NCI-H524 (cell line): ENCODE measurements around the gene ARHGEF25.
"Not testable (repeated sequence)": the region's sequence is repeated elsewhere in the genome, so short reads cannot be mapped to it uniquely, and the experiment has no call there.

Source experiments
- DNase-seq, 2 experiments: peaks; one replicate each; lab custom pipeline; 2025; lab: John Stamatoyannopoulos, UW

The ARHGEF25 gene

DNA sequence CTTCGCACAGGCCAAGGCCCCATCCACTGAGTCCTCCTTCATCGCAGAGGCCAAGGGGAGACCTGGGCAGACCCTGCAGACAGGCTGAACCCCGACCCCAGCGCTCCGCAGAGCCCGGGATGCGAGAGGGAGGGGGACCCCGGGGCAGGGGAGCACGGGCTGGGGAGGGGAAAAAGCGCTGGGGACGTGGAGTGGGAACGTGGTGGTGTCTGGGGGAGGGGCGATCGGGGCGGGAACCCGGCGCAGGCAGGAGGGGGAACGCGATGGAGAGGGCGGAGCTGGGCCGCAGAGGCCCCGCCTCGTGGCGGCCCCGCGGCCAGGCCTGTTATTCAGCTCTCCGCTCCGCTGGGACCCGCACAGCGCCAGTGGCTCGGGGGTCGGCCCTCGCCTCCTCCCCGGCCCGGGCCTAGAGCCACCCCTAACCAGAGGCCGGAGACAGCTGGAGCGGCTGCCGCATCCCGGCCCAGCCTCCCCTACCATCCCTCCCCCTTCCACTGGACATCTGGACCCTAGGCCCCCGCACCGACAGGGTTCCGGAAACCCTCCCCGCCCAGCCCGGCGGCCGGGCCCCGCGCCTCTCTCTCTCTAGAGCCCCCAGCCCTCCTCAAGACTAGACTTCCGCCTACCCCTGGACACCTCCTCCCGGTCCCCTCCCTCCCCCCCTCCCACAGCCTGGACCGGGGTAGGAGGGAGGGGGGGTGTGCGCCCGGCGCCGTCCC, at the start of gene ARHGEF25:
ARHGEF25 (plus strand) TSS at position 328 of the 719 bp plus-strand sequence. CDS start 460 bp downstream, outside the sequence.
- DNase-seq: peak; percentile 73 to 85

DNA sequence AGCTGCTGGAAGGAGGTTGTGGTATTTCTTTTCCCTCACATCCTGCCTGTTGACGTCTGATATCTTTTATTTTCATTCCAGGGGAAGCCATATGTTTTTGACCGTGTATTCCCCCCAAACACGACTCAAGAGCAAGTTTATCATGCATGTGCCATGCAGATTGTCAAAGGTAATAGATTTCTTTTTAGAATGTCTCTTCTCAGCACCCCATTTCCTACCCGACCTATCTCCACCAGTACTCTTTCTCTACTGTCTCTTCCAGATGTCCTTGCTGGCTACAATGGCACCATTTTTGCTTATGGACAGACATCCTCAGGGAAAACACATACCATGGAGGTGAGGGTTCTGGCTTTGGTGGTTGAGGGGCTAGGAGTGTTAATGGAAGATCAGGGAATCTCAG, 47.9 kb upstream of the ARHGEF25 start:
- no peak for DNase-seq

DNA sequence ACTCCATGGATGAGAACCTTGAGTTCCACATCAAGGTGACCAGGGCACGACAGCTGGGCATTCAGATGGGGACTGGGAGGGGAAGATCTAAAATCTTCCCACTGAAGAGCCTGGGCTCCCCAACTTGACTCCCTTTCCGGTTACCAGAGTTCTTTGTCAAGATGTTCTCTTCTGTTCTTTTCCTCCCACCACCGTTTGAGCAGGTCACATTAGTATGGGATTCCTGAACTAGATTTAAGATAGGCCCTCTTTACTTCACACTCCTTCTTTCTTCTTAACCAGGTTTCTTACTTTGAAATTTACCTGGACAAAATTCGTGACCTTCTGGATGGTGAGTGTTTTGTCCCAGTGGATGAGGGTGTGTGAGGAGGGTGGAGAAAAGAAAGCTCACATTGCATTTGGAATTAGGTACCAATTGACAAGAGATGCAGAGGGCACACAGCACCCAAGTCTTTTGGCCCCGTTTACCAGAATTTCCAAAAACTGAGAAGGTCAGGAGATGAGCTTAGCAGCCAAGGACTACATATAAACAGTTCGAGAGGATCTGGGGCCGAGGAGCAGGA, 47.0 kb upstream of the ARHGEF25 start:
- DNase-seq: no peak

DNA sequence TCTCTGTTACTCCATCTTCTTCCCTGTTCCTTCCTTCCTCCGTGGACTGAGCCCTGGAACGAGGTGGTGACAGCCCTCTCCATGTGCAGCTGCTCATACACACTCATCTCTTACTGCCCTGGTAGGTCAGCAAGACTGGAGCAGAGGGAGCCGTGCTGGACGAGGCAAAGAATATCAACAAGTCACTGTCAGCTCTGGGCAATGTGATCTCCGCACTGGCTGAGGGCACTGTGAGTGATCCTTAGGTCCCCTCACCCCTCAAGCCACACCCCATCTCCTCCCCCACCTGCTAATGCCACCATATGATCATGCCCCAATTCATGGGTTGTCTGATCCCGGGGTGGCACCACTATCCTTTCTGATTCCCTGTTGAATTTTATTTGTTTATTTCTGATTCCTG, 42.4 kb upstream of the ARHGEF25 start:
- no peak for DNase-seq

- DNase-seq: no peak
Measured at GRCh38 chr12:57569858-57570257, 41.4 kb upstream of the ARHGEF25 start.

- not testable (repeated sequence) for DNase-seq
Measured at GRCh38 chr12:57570438-57570837, 40.8 kb upstream of the ARHGEF25 start.

GRCh38 chr12:57571926-57572762, 39.1 kb upstream of the ARHGEF25 start:
- no peak for DNase-seq

- DNase-seq: no peak
Measured at GRCh38 chr12:57574795-57575194, 36.4 kb upstream of the ARHGEF25 start.

DNA sequence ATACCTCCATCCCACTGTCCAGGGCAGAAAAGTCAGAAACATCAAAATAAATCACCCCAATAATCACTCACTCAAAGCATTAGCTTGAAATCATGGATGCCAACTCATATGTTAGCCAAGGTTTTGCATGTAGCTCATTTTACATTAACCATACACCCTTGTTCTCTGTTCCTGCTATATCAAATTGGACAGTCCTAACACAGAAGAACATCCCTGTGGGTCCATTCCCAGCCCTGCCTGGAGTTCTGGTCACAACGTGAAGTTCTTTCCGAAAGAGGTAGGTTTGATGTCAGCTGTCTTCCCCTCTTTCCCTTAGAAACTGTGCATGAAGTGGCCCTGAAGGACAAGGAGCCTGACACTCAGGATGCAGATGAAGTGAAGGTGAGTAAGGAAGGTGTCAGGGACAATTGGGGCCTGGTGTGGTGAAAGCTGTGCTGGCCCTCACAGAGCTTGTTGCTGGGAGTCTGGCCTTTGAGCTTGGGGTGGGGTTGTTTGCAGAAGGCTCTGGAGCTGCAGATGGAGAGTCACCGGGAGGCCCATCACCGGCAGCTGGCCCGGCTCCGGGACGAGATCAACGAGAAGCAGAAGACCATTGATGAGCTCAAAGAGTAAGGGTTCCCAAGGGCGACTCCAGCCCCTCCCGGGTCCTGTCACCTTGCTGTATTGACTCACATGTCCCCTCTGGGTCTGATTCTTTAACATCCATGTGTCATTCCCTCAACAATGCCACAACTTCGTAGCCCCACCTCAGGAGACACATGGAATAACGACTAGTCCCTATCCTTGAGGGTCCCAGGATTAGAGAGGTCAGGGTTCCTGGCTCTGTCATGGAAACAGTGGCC, 35.2 kb upstream of the ARHGEF25 start:
- DNase-seq: no peak

DNA sequence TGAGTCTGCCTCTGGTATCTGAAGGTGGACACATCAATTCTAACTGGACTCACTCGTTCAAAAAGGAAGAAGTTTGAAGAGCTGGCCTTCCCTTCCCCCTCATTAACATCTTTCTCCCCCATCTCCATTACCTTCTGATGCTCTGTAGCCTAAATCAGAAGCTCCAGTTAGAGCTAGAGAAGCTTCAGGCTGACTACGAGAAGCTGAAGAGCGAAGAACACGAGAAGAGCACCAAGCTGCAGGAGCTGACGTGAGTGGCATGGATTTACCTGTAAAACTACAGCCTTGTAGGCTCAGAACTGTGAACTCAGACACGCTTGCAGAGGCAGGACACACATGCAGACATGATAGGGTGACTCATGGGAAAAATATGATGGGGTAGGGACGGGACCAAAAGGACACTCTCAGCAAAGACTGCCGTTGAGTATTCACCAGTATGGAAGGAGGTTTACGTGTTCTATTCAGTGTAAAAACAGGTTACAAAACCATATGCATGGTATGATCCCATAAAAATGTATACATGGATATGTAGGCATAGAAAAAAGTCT, 34.5 kb upstream of the ARHGEF25 start:
- DNase-seq: no peak

GRCh38 chr12:57577981-57578758, 33.1 kb upstream of the ARHGEF25 start:
- DNase-seq: no peak

DNA sequence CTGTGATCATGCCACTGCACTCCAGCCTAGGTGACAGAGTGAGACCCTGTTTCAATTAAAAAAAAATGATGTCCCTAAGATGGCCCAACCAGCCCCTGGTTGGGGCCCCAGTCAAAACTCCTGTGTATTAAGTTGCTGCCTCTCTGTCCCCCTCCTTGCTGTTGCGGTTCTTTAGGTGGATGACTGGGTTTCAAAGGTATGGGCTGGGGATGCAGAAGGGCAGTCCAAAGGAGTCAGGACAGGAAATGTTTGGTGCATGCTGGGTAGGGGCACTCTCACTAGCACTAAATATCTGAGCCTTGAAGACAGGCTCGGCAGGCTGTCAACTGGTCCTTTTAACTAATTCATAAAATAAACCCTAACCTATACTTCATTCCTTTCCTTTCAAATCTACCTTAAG, 32.2 kb upstream of the ARHGEF25 start:
- DNase-seq: no peak

- DNase-seq: no peak
Measured at GRCh38 chr12:57579677-57580465, 31.4 kb upstream of the ARHGEF25 start.

DNA sequence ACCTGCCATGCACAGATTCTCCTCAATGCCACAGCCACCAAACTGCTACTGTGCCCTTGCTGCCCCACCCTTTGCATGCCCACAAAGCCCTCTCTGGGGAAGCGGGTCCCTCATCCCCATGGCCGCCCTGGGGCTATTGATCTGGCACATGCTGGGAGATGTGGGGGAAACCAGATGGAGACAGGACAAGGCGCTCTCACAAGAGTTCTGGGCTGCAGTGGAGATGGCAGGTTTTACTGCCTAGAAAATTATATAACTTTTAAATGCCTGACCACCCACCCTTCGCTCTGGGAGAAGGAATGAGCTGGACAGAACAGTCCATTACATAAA, 30.8 kb upstream of the ARHGEF25 start:
- no peak for DNase-seq

DNA sequence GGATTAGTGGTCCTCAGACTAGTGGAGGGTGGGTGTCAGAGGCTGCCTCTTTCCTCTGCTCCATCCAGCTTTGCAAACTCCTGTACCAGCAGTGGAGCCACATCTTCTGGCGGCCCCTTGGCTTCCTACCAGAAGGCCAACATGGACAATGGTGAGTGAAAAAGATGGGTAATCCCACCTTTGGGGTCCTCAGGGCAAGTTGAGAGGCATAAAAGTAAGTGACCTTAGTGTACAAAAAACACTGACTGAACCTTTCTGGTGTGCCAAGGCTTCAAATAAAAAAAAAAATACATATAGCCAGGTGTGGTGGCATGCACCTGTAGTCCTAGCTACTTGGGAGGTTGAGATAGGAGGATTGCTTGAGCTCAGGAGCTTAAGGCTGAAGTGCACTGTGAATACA, 29.4 kb upstream of the ARHGEF25 start:
- no peak for DNase-seq

- DNase-seq: no peak
Measured at GRCh38 chr12:57582440-57582839, 28.8 kb upstream of the ARHGEF25 start.

DNA sequence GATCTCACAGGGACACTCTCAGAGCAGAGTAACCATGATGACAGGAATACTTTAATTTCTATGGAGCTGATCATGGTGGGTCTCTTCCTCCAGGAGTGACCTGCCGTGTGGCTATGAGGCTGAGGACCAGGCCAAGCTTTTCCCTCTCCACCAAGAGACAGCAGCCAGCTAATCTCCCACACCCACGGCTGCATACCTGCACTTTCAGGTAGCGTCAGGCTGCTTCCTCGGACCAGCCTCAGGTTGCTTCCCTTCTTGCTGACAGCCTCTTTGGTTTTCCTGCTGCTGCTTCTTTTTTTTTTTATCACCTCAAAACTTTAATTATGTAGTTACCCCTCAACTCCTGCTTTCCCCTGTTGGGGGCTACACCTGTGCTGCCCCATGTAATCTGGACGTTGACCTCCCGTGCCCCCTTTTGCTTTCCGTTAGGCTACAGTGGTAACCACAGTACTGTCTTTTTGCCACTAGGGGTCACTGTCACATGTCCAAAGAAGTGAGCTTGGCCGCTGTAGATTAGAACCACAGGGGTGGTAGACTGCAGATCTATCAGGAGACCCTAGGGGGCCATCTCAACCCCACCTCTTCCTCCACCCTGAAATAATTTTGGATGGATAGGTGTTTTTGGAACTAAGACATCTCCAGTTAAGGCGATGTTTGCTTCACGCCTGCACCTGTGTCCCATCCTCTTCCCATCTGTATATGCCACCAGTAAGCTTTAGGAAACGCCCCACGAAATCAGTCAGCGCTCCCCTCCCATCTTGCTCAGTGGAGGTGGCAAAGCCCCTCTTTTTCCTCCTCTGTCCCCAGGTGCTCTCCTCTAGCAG, 28.0 kb upstream of the ARHGEF25 start:
- DNase-seq: peak; percentile 30 to 89

GRCh38 chr12:57584050-57584449, 27.2 kb upstream of the ARHGEF25 start:
- no peak for DNase-seq

- DNase-seq: no peak
Measured at GRCh38 chr12:57584690-57585089, 26.5 kb upstream of the ARHGEF25 start.
